OCI-LY3 (cell line): ENCODE results near the gene AMACR.

Experiments used
- H2AFZ ChIP-seq: fragments of 200-600, 300-600 bp; shearing (Covaris generic); 2 replicates; pipeline ENCODE4 v1.6.0; 2014; ENCODE audit warnings: antibody characterized with exemption, low read depth, low read length
- H3K27ac ChIP-seq: fragments of 200-600, 300-600 bp; sonication (generic); 2 replicates; pipeline ENCODE4 v1.5.1; 2014; ENCODE audit warnings: mild to moderate bottlenecking, low read length, moderate library complexity, mixed read lengths
- H3K27me3 ChIP-seq: fragments of 200-600, 300-600 bp; sonication (generic); 2 replicates; pipeline ENCODE4 v1.6.1; 2014; ENCODE audit warnings: low read depth, low read length, mixed read lengths
- H3K36me3 ChIP-seq: fragments of 200-600, 300-600 bp; sonication (generic); replicated peaks from 2 replicates; pipeline ENCODE3; 2014; ENCODE audit warnings: low read depth, low read length, mixed read lengths
- H3K4me1 ChIP-seq: fragments of 300-600, 200-600 bp; sonication (generic); 2 replicates; pipeline ENCODE4 v1.6.1; 2014; ENCODE audit warnings: low read length, mixed read lengths
- H3K4me2 ChIP-seq: fragments of 200-600, 300-600 bp; sonication (generic); 2 replicates; pipeline ENCODE4 v1.6.1; 2014; ENCODE audit warnings: low read length, mixed read lengths
- H3K4me3 ChIP-seq: fragments of 300-600, 200-600 bp; sonication (generic); 2 replicates; pipeline ENCODE4 v1.5.1; 2014; ENCODE audit warnings: antibody characterized with exemption, mild to moderate bottlenecking, low read length, moderate library complexity
- H3K79me2 ChIP-seq: fragments of 300-600, 200-600 bp; shearing (Covaris generic); 2 replicates; pipeline ENCODE4 v1.6.1; 2014; ENCODE audit warnings: mild to moderate bottlenecking, low read length, mixed read lengths
- H3K9ac ChIP-seq: fragments of 300-600, 200-600 bp; shearing (Covaris generic); 2 replicates; pipeline ENCODE4 v1.6.0; 2014; ENCODE audit warnings: mild to moderate bottlenecking, low read length, moderate library complexity
- H3K9me3 ChIP-seq: fragments of 200-600, 300-600 bp; shearing (Covaris generic); 2 replicates; pipeline ENCODE4 v1.6.1; 2014; ENCODE audit warnings: low read length, mixed read lengths; ENCODE audit not compliant: insufficient read depth
- H4K20me1 ChIP-seq: fragments of 200-600, 300-600 bp; sonication (generic); 2 replicates; pipeline ENCODE4 v1.6.1; 2016; ENCODE audit warnings: low read length, mixed read lengths; ENCODE audit not compliant: insufficient read depth
- EZH2phosphoT487 ChIP-seq: fragments of 200-600 bp; shearing (Covaris generic); IDR thresholded peaks from 2 replicates; pipeline ENCODE4 v1.6.1; 2018; ENCODE audit warnings: antibody characterized with exemption, mixed run types, low read depth
- TF ChIP-seq, protein P1 (sequence below): fragments of 200-600, 300-600 bp; sonication (generic); IDR thresholded peaks from 2 replicates; pipeline ENCODE4 v1.5.1; 2014; ENCODE audit warnings: antibody characterized with exemption, low read length, low read depth

The AMACR gene

DNA sequence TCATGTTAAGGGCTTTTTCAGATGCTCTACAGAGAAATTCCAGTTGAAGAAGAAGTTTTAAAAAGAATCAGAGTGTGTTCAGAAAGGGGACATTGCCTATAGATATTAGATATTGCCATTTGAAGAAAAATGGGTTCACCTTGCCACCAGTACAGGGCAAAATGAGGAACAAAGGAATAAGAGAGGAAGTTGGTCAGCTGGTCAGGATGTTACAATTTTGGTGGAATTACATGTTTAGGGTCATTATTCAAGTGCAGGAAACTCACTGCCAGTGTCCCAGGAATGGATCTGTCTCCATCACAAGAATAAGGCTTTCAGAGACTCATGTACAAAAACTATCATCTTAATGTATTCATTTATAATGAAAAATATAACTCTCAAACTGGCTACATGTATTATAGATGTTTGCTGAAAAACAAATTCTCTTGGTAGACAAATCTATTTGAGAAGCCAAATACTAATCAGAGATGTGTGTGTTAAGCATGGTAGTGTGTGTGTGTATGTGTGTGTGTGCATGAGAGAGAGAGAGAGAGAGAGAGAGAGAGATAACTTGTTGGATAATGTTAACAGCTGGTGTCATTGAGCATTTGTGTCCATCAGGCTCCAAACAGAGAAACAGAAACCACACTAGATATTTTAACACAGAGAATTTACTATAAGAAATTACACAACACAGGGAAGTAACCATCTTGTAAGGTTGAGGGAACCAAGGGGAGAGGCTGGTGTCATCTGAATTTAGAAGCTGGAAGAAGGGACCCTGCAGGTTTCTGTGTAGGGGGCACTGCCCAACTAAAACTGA, 40.1 kb upstream of the AMACR start:
- TF ChIP-seq, protein P1, sequence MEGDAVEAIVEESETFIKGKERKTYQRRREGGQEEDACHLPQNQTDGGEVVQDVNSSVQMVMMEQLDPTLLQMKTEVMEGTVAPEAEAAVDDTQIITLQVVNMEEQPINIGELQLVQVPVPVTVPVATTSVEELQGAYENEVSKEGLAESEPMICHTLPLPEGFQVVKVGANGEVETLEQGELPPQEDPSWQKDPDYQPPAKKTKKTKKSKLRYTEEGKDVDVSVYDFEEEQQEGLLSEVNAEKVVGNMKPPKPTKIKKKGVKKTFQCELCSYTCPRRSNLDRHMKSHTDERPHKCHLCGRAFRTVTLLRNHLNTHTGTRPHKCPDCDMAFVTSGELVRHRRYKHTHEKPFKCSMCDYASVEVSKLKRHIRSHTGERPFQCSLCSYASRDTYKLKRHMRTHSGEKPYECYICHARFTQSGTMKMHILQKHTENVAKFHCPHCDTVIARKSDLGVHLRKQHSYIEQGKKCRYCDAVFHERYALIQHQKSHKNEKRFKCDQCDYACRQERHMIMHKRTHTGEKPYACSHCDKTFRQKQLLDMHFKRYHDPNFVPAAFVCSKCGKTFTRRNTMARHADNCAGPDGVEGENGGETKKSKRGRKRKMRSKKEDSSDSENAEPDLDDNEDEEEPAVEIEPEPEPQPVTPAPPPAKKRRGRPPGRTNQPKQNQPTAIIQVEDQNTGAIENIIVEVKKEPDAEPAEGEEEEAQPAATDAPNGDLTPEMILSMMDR: no peak
- no peak for TF ChIP-seq EZH2phosphoT487
- no peak overlapping the region for H2AFZ ChIP-seq
- no peaks in the 10 kb centered on the region for H3K27me3 ChIP-seq
- no peaks in the 10 kb centered on the region for H4K20me1 ChIP-seq
- H3K36me3 ChIP-seq: no peaks in the 10 kb centered on the region
- no peaks in the 10 kb centered on the region for H3K9me3 ChIP-seq
- no peaks in the 10 kb centered on the region for H3K79me2 ChIP-seq
- no peaks in the 10 kb centered on the region for H3K4me1 ChIP-seq
- H3K27ac ChIP-seq: no peak overlapping the region
- H3K4me2 ChIP-seq: no peak overlapping the region
- H3K4me3 ChIP-seq: no peak overlapping the region
- no peak overlapping the region for H3K9ac ChIP-seq

DNA sequence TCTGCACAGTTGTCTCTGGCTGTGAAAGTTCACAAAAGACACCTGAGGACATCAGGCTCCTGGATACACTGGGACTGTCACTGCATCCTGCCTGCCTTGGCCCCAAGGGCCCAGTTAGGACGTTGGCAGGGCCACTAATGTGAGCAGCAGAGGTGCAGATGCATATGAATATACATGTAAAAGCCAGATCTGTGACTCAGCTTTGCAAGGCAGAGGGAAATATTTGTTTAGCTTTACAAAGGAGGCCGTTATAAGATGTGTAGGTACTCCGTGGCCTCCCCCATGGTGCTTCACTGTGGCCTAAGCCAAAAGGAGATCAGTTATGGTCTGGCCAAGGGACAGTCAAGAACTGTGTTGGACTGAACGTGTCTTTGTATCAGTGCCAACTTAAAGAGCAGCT, 39.3 kb upstream of the AMACR start:
- Histone ChIP-seq H4K20me1 (no peaks in the 10 kb centered on the region), H3K4me3 (no peak overlapping the region), H3K9me3 (no peaks in the 10 kb centered on the region), H2AFZ (no peak overlapping the region), H3K9ac (no peak overlapping the region), H3K27ac (no peak overlapping the region), H3K4me1 (no peaks in the 10 kb centered on the region), H3K36me3 (no peaks in the 10 kb centered on the region), H3K4me2 (no peak overlapping the region), H3K27me3 (no peaks in the 10 kb centered on the region), H3K79me2 (no peaks in the 10 kb centered on the region)
- no peak for TF ChIP-seq EZH2phosphoT487
- TF ChIP-seq, protein P1: no peak

DNA sequence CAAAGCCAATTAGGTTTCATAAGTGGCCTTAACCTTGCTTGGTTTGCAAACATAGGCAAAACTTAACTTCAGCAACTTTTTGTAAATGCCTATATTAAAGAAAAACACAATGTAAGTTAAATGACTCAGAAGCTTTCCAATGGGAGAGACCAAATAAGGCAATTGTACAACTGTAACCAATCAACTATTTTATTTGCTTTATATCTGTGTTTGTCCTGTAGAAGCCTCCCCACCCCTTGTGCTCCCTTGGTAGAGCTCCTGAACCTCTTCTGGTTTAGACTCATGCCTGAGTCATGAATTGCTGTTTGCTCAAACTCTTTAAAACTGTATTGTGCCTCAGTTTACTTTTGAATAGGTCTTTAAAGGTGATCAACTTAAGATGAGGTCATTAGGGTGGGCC, 38.1 kb upstream of the AMACR start:
- H3K79me2 ChIP-seq: no peaks in the 10 kb centered on the region
- no peak overlapping the region for H3K9ac ChIP-seq
- no peaks in the 10 kb centered on the region for H3K27me3 ChIP-seq
- H3K4me1 ChIP-seq: no peaks in the 10 kb centered on the region
- TF ChIP-seq, protein P1: no peak
- TF ChIP-seq EZH2phosphoT487: no peak
- no peak overlapping the region for H2AFZ ChIP-seq
- no peaks in the 10 kb centered on the region for H3K9me3 ChIP-seq
- H4K20me1 ChIP-seq: no peaks in the 10 kb centered on the region
- H3K4me2 ChIP-seq: no peak overlapping the region
- no peaks in the 10 kb centered on the region for H3K36me3 ChIP-seq
- no peak overlapping the region for H3K27ac ChIP-seq
- H3K4me3 ChIP-seq: no peak overlapping the region

DNA sequence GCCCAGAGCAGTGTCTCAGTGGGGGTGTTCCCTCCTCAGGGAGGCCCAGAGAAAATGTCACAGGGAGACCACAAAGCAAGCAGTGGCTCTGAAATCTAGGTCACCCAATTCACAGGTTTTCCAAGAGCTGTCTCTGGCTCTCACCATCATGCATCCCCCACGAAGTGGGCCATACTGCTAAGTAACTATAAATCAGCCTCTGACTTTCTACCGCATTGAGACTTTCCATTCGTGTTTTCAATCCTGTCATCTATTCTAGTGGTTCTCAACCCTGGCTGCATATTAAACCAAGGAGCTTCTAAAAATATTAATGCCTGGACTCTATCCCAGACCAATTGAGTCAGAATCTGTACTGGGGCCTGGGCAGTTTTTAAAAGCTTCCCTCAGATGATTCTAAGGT, 37.2 kb upstream of the AMACR start:
- Histone ChIP-seq H3K27me3 (no peaks in the 10 kb centered on the region), H3K4me3 (no peak overlapping the region)

More for the DNA sequence above, 37.2 kb upstream of the AMACR start:
- Histone ChIP-seq H3K27ac (no peak overlapping the region), H3K79me2 (no peaks in the 10 kb centered on the region), H2AFZ (no peak overlapping the region), H3K4me2 (no peak overlapping the region), H4K20me1 (no peaks in the 10 kb centered on the region), H3K9me3 (no peaks in the 10 kb centered on the region), H3K4me1 (no peaks in the 10 kb centered on the region), H3K36me3 (no peaks in the 10 kb centered on the region), H3K9ac (no peak overlapping the region)
- TF ChIP-seq, protein P1: no peak
- no peak for TF ChIP-seq EZH2phosphoT487
